Liver (tissue), 9 donors: ENCODE data around the gene TOX4. TPM values are rescaled to one million over a fixed set of nuclear protein-coding genes. Genes with fewer than 3 reads are reported as not detected.

Source experiments
- DNase-seq: peaks from one replicate; pipeline ENCODE4 v3.0.0-alpha.2; 2017; ENCODE audit warnings: low spot score
- H3K27ac ChIP-seq, 2 donors: one replicate each; pipeline ENCODE4 v1.7.0; 2013; ENCODE audit warnings: inconsistent platforms in 2 of 2, low read length in 2 of 2, control low read depth in 1 of 2, low read depth in 1 of 2, mild to moderate bottlenecking in 1 of 2
- H3K27me3 ChIP-seq, 4 donors: one replicate each; pipeline versions ENCODE4 v1.6.1 to v1.7.0; 2013; ENCODE audit warnings: low read length in 3 of 4, inconsistent platforms in 1 of 4, mild to moderate bottlenecking in 1 of 4, moderate library complexity in 1 of 4; ENCODE audit not compliant: control insufficient read depth in 4 of 4, insufficient read depth in 4 of 4
- H3K36me3 ChIP-seq, 4 donors: one replicate each; pipeline versions ENCODE4 v1.6.1 to v1.7.0; 2013; ENCODE audit warnings: low read length in 3 of 4, mild to moderate bottlenecking in 3 of 4, low read depth in 1 of 4, moderate library complexity in 1 of 4; ENCODE audit not compliant: control insufficient read depth in 4 of 4, insufficient read depth in 3 of 4
- H3K4me1 ChIP-seq, 4 donors: one replicate each; pipeline versions ENCODE4 v1.6.1 to v1.7.0; 2013; ENCODE audit warnings: low read length in 3 of 4, mild to moderate bottlenecking in 3 of 4, moderate library complexity in 1 of 4; ENCODE audit not compliant: control insufficient read depth in 4 of 4, insufficient read depth in 4 of 4
- H3K4me3 ChIP-seq, 3 donors: one replicate each; pipeline versions ENCODE4 v1.6.1 to v1.7.0; 2013; ENCODE audit warnings: low read length in 3 of 3, control low read depth in 1 of 3, low read depth in 1 of 3, mild to moderate bottlenecking in 1 of 3
- H3K9ac ChIP-seq, 2 donors: one replicate each; pipeline ENCODE4 v1.7.0; 2013; ENCODE audit warnings: low read length in 2 of 2, mild to moderate bottlenecking in 2 of 2, moderate library complexity in 2 of 2, control low read depth in 1 of 2, low read depth in 1 of 2
- H3K9me3 ChIP-seq, 4 donors: one replicate each; pipeline versions ENCODE4 v1.6.1 to v1.7.0; 2013; ENCODE audit warnings: low read length in 3 of 4; ENCODE audit not compliant: control insufficient read depth in 4 of 4
- EGR1 ChIP-seq, 2 donors: IDR thresholded peaks; 2 replicates each; pipeline ENCODE4 v1.6.1; 2016 to 2018; ENCODE audit warnings: antibody characterized with exemption in 2 of 2, low read depth in 2 of 2
- FOXA1 ChIP-seq: IDR thresholded peaks from 2 replicates; pipeline ENCODE4 v1.6.1; 2016; ENCODE audit warnings: antibody characterized with exemption
- FOXA2 ChIP-seq: IDR thresholded peaks from 2 replicates; pipeline ENCODE4 v1.6.1; 2016; ENCODE audit warnings: antibody characterized with exemption
- GABPA ChIP-seq, 2 donors: IDR thresholded peaks in 1 of 2; conservative IDR thresholded peaks in 1 of 2; 2 replicates each; pipeline ENCODE4 v1.6.1; 2016; ENCODE audit warnings: antibody characterized with exemption in 2 of 2, mild to moderate bottlenecking in 1 of 2, moderate library complexity in 1 of 2
- HNF4A ChIP-seq, 2 donors: conservative IDR thresholded peaks; 2 replicates each; pipeline ENCODE4 v1.6.1; 2016; ENCODE audit warnings: antibody characterized with exemption in 2 of 2, mild to moderate bottlenecking in 2 of 2
- HNF4G ChIP-seq: IDR thresholded peaks from 2 replicates; pipeline ENCODE4 v1.6.1; 2016; ENCODE audit warnings: antibody characterized with exemption
- JUND ChIP-seq, 2 donors: IDR thresholded peaks; 2 replicates each; pipeline ENCODE4 v1.6.1; 2016; ENCODE audit warnings: antibody characterized with exemption in 2 of 2
- MAX ChIP-seq: IDR thresholded peaks from 2 replicates; pipeline ENCODE4 v1.6.1; 2016; ENCODE audit warnings: antibody characterized with exemption
- NR2F2 ChIP-seq: IDR thresholded peaks from 2 replicates; pipeline ENCODE4 v1.6.1; 2016; ENCODE audit warnings: antibody characterized with exemption
- RAD21 ChIP-seq, 2 donors: IDR thresholded peaks; 2 replicates each; pipeline ENCODE4 v1.6.1; 2016; ENCODE audit warnings: antibody characterized with exemption in 2 of 2, mild to moderate bottlenecking in 2 of 2
- RXRA ChIP-seq, 2 donors: IDR thresholded peaks; 2 replicates each; pipeline ENCODE4 v1.6.1; 2017 to 2018; ENCODE audit warnings: antibody characterized with exemption in 2 of 2, mild to moderate bottlenecking in 1 of 2
- SP1 ChIP-seq: IDR thresholded peaks from 2 replicates; pipeline ENCODE4 v1.6.1; 2018; ENCODE audit warnings: antibody characterized with exemption, mild to moderate bottlenecking
- TAF1 ChIP-seq: conservative IDR thresholded peaks from 2 replicates; pipeline ENCODE4 v1.6.1; 2016; ENCODE audit warnings: antibody characterized with exemption, mild to moderate bottlenecking
- YY1 ChIP-seq: IDR thresholded peaks from 2 replicates; pipeline ENCODE4 v1.6.1; 2016; ENCODE audit warnings: antibody characterized with exemption, mild to moderate bottlenecking
- ZBTB33 ChIP-seq: IDR thresholded peaks from 2 replicates; pipeline ENCODE4 v1.6.1; 2016; ENCODE audit warnings: antibody characterized with exemption
- WGBS: extraction: QIAGEN DNeasy Blood & Tissue Kit; methylation state at CpG from one replicate; pipeline ENCODE4 v1.1.7; 2013; 5-methylcytosine and 5-hydroxymethylcytosine counted together
- polyA plus RNA-seq, 2 donors: library from polyadenylated mRNA; stranded (reverse) in 1 of 2; unstranded in 1 of 2; fragments of 200-250 nt in 1 of 2; fragments of >200 nt in 1 of 2; fragmentation: Nextera tagmentation in 1 of 2; extraction: Ambion mirVana in 1 of 2; gene quantifications; one replicate each; pipeline versions ENCODE4 v1.2.1 to v1.2.3, GENCODE V29; 2013 to 2015
- total RNA-seq, 2 donors: library from RNA; depleted of rRNA; stranded (reverse); fragments of >200 nt; gene quantifications; one replicate each; pipeline ENCODE4 v1.2.3, GENCODE V29; 2014
- TF ChIP-seq, protein P1 (sequence below): IDR thresholded peaks from 2 replicates; pipeline ENCODE4 v1.6.1; 2016; ENCODE audit warnings: antibody characterized with exemption
- TF ChIP-seq, protein P2 (sequence below): fragments of 150-350 bp; IDR thresholded peaks from 2 replicates; pipeline ENCODE4 v1.5.1; 2017; ENCODE audit warnings: improper control_type of control experiment, low read depth, low read length; ENCODE audit not compliant: missing input control
- TF ChIP-seq, protein P3 (sequence below): IDR thresholded peaks from 2 replicates; pipeline ENCODE4 v1.6.1; 2016; ENCODE audit warnings: antibody characterized with exemption, mild to moderate bottlenecking
- donor health status: healthy.
- donor health status: healthy.
- donor health status: healthy.
- donor health status: healthy.
- donor health status: healthy.

TOX4 gene
- total and polyA plus RNA-seq, 4 donors = 16.9 to 29.8 (median 20.4) TPM

DNA sequence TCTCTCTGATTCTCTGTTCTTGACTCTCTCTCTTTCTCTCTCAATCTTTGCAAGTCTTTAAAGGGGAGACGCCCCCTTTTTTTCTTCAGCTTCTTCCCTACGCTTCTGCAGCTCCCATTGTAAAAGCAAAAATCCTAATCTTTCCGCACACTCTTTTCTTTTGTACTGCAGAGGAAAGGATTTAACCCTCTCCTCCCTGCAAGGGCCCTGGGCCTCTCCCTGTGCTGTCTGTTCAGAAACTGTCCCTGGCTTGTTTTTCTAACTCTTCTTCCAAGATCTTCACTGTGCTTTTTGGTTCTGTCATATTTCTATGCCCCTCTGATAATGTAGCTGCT lies 60.1 kb downstream of the TOX4 start:
- peaks cover 0 to 13% (median 2%) of the 10 kb centered on the region in 4 donors for H3K27me3 ChIP-seq
- no peak overlapping the region for H3K9ac ChIP-seq
- TF ChIP-seq ZBTB33 (no peak), RXRA (IDR thresholded peaks at IDR 0.05) (no peak), MAX (no peak), YY1 (no peak), FOXA2 (no peak), FOXA1 (no peak), TAF1 (no peak), HNF4G (no peak), RAD21 (IDR thresholded peaks at IDR 0.05) (no peak), SP1 (no peak), EGR1 (IDR thresholded peaks at IDR 0.05; ENCODE audit: low read depth in 2 of 2) (no peak), JUND (IDR thresholded peaks at IDR 0.05) (no peak), GABPA (IDR thresholded peaks at IDR 0.05 in 1 of 2, conservative IDR thresholded peaks at IDR 0.05 in 1 of 2) (no peak), HNF4A (conservative IDR thresholded peaks at IDR 0.05) (no peak), NR2F2 (no peak)
- TF ChIP-seq, protein P1, sequence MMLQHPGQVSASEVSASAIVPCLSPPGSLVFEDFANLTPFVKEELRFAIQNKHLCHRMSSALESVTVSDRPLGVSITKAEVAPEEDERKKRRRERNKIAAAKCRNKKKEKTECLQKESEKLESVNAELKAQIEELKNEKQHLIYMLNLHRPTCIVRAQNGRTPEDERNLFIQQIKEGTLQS = no peak
- TF ChIP-seq, protein P2, sequence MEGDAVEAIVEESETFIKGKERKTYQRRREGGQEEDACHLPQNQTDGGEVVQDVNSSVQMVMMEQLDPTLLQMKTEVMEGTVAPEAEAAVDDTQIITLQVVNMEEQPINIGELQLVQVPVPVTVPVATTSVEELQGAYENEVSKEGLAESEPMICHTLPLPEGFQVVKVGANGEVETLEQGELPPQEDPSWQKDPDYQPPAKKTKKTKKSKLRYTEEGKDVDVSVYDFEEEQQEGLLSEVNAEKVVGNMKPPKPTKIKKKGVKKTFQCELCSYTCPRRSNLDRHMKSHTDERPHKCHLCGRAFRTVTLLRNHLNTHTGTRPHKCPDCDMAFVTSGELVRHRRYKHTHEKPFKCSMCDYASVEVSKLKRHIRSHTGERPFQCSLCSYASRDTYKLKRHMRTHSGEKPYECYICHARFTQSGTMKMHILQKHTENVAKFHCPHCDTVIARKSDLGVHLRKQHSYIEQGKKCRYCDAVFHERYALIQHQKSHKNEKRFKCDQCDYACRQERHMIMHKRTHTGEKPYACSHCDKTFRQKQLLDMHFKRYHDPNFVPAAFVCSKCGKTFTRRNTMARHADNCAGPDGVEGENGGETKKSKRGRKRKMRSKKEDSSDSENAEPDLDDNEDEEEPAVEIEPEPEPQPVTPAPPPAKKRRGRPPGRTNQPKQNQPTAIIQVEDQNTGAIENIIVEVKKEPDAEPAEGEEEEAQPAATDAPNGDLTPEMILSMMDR = no peak
- TF ChIP-seq, protein P3, sequence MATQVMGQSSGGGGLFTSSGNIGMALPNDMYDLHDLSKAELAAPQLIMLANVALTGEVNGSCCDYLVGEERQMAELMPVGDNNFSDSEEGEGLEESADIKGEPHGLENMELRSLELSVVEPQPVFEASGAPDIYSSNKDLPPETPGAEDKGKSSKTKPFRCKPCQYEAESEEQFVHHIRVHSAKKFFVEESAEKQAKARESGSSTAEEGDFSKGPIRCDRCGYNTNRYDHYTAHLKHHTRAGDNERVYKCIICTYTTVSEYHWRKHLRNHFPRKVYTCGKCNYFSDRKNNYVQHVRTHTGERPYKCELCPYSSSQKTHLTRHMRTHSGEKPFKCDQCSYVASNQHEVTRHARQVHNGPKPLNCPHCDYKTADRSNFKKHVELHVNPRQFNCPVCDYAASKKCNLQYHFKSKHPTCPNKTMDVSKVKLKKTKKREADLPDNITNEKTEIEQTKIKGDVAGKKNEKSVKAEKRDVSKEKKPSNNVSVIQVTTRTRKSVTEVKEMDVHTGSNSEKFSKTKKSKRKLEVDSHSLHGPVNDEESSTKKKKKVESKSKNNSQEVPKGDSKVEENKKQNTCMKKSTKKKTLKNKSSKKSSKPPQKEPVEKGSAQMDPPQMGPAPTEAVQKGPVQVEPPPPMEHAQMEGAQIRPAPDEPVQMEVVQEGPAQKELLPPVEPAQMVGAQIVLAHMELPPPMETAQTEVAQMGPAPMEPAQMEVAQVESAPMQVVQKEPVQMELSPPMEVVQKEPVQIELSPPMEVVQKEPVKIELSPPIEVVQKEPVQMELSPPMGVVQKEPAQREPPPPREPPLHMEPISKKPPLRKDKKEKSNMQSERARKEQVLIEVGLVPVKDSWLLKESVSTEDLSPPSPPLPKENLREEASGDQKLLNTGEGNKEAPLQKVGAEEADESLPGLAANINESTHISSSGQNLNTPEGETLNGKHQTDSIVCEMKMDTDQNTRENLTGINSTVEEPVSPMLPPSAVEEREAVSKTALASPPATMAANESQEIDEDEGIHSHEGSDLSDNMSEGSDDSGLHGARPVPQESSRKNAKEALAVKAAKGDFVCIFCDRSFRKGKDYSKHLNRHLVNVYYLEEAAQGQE = no peak
- DNase-seq = no peak
- no peaks in the 10 kb centered on the region for H3K36me3 ChIP-seq
- peaks cover 0 to 3% (median 0%) of the 10 kb centered on the region in 4 donors for H3K9me3 ChIP-seq
- peaks cover 0 to 2% (median 0%) of the 10 kb centered on the region in 4 donors for H3K4me1 ChIP-seq
- H3K4me3 ChIP-seq = no peak overlapping the region
- H3K27ac ChIP-seq = no peak overlapping the region
- 41% methylated on average over 3 of the region's 3 CpGs for WGBS
